Aorta (tissue), 5 donors: ENCODE data around the gene SH2D3C. TPM values are rescaled to one million over a fixed set of nuclear protein-coding genes. Genes with fewer than 3 reads are reported as not detected.

Experiments
- ATAC-seq: fragments of 200-7000 bp; cut with Tn5 transposase; one replicate; pipeline ENCODE4 v1.9.1; 2022; ENCODE audit warnings: moderate library complexity; ENCODE audit not compliant: low FRiP score
- DNase-seq, 2 donors: peaks; one replicate each; pipeline ENCODE4 v3.0.0-alpha.2; 2020
- H3K27ac ChIP-seq, 2 donors: one replicate each; pipeline ENCODE4 v1.5.1; 2013; ENCODE audit warnings: low read length in 2 of 2, mild to moderate bottlenecking in 2 of 2, moderate library complexity in 2 of 2, control low read depth in 1 of 2, inconsistent platforms in 1 of 2, low read depth in 1 of 2
- H3K27me3 ChIP-seq, 2 donors: one replicate each; pipeline ENCODE4 v1.6.1; 2013; ENCODE audit warnings: control low read depth in 1 of 2, low read length in 1 of 2, mild to moderate bottlenecking in 1 of 2, moderate library complexity in 1 of 2; ENCODE audit not compliant: insufficient read depth in 2 of 2, control insufficient read depth in 1 of 2
- H3K36me3 ChIP-seq, 2 donors: one replicate each; pipeline ENCODE4 v1.6.1; 2013; ENCODE audit warnings: control low read depth in 1 of 2, low read length in 1 of 2, mild to moderate bottlenecking in 1 of 2; ENCODE audit not compliant: insufficient read depth in 2 of 2, control insufficient read depth in 1 of 2
- H3K4me1 ChIP-seq, 2 donors: one replicate each; pipeline ENCODE4 v1.6.1; 2013; ENCODE audit warnings: low read length in 2 of 2, control low read depth in 1 of 2, mild to moderate bottlenecking in 1 of 2, moderate library complexity in 1 of 2; ENCODE audit not compliant: insufficient read depth in 2 of 2, control insufficient read depth in 1 of 2
- H3K4me3 ChIP-seq, 2 donors: one replicate each; pipeline ENCODE4 v1.5.1; 2013; ENCODE audit warnings: low read length in 2 of 2, control low read depth in 1 of 2, mild to moderate bottlenecking in 1 of 2
- H3K9me3 ChIP-seq: one replicate; pipeline ENCODE4 v1.6.1; 2013; ENCODE audit warnings: mild to moderate bottlenecking, low read length; ENCODE audit not compliant: control insufficient read depth
- WGBS, 2 donors: extraction: QIAGEN DNeasy Blood & Tissue Kit; methylation state at CpG; one replicate each; pipeline ENCODE4 v1.1.7; 2013; 5-methylcytosine and 5-hydroxymethylcytosine counted together
- intact Hi-C, 2 donors: fragments of 100-400 bp; cut with DNase I; formaldehyde crosslinking; loops; one replicate each; pipeline versions ENCODE4 v1.14.2 to v1.15.0; 2022
- polyA plus RNA-seq, 2 donors: library from polyadenylated mRNA; stranded (reverse); fragments of 200-250 nt; gene quantifications; one replicate each; pipeline ENCODE4 v1.2.3, GENCODE V29; 2013
- total RNA-seq, 2 donors: library from RNA; stranded (reverse); fragmentation: NEBNext Ultra II Directional; extraction: Animal tissue kit (Norgen Biotek cat#: 25700); gene quantifications; one replicate each; pipeline ENCODE4 v1.2.1, GENCODE V29; 2021
- donor health status: healthy with polysubstance abuse.
- donor health status: Bipolar disorder and iron deficiency.
- donor health status: DM: no; HTN: no; CAD: no.
- donor health status: DM: no; HTN: no; CAD: no.
- donor health status: DM: yes; HTN: yes; CAD: no.

SH2D3C gene
- total and polyA plus RNA-seq, 4 donors, result 0.13 to 34.8 (median 10.8) TPM

- H3K4me1 ChIP-seq, result no peaks in the 10 kb centered on the region
- H3K4me3 ChIP-seq, result no peak overlapping the region
- no peaks in the 10 kb centered on the region for H3K9me3 ChIP-seq
- ATAC-seq, result no peak
- no peak overlapping the region for H3K27ac ChIP-seq
- intact Hi-C loops, result no loop called here
- H3K36me3 ChIP-seq, result no peaks in the 10 kb centered on the region
- H3K27me3 ChIP-seq, result no peaks in the 10 kb centered on the region
- 67 to 70% methylated on average over 33 of the region's 33 CpGs for WGBS, 2 donors
- DNase-seq, result no peak
Observed at GRCh38 chr9:127742435-127743088, 35.9 kb downstream of the SH2D3C start.

- H3K4me3 ChIP-seq, result no peak overlapping the region
- H3K27ac ChIP-seq, result no peak overlapping the region
- ATAC-seq (no peak), DNase-seq (no peak)
- H3K27me3 ChIP-seq, result no peaks in the 10 kb centered on the region
- WGBS, 2 donors, result 77 to 79% methylated on average over 38 of the region's 38 CpGs
- H3K9me3 ChIP-seq, result no peaks in the 10 kb centered on the region
- no peaks in the 10 kb centered on the region for H3K36me3 ChIP-seq
- intact Hi-C loops, result no loop called here
- no peaks in the 10 kb centered on the region for H3K4me1 ChIP-seq
Observed at GRCh38 chr9:127741831-127742434, 36.5 kb downstream of the SH2D3C start.

GRCh38 chr9:127739614-127740330, 38.7 kb downstream of the SH2D3C start:
- DNase-seq (peak in 1 of 2 donors; percentile 78), ATAC-seq (no peak)
- intact Hi-C loops, result loop anchor here in 1 of 2 donors (5.0 to 10.0 kb wide), 3 partner anchors 128 to 235 kb away; no protein-coding TSS in a partner anchor
- no peaks in the 10 kb centered on the region for H3K27me3 ChIP-seq
- no peaks in the 10 kb centered on the region for H3K36me3 ChIP-seq
- no peaks in the 10 kb centered on the region for H3K9me3 ChIP-seq
- WGBS, 2 donors, result 87 to 91% methylated on average over 19 of the region's 19 CpGs
- no peak overlapping the region for H3K4me3 ChIP-seq
- no peaks in the 10 kb centered on the region for H3K4me1 ChIP-seq
- H3K27ac ChIP-seq, result no peak overlapping the region

GRCh38 chr9:127738666-127739065, 39.8 kb downstream of the SH2D3C start:
- DNase-seq, result no peak
- intact Hi-C loops, result loop anchor here in 1 of 2 donors (5.0 to 10.0 kb wide), 3 partner anchors 129 to 234 kb away; no protein-coding TSS in a partner anchor
- no peaks in the 10 kb centered on the region for H3K27me3 ChIP-seq
- no peaks in the 10 kb centered on the region for H3K4me1 ChIP-seq
- 89 to 90% methylated on average over 13 of the region's 13 CpGs for whole genome bisulfite sequencing, 2 donors
- H3K27ac ChIP-seq, result no peak overlapping the region
- no peaks in the 10 kb centered on the region for H3K36me3 ChIP-seq
- no peak for ATAC-seq
- H3K9me3 ChIP-seq, result no peaks in the 10 kb centered on the region
- no peak overlapping the region for H3K4me3 ChIP-seq

- no peaks in the 10 kb centered on the region for H3K27me3 ChIP-seq
- ATAC-seq (no peak), DNase-seq (no peak)
- intact Hi-C loops, result loop anchor here (1.0 to 10.0 kb wide), 9 partner anchors 49 to 231 kb away; no protein-coding TSS in a partner anchor
- H3K9me3 ChIP-seq, result no peaks in the 10 kb centered on the region
- H3K36me3 ChIP-seq, result no peaks in the 10 kb centered on the region
- no peak overlapping the region for H3K4me3 ChIP-seq
- H3K4me1 ChIP-seq, result no peaks in the 10 kb centered on the region
- H3K27ac ChIP-seq, result no peak overlapping the region
- WGBS, 2 donors, result 25 to 27% methylated on average over 15 of the region's 15 CpGs
Observed at GRCh38 chr9:127735530-127736185, 42.8 kb downstream of the SH2D3C start.

GRCh38 chr9:127734747-127735529, 43.5 kb downstream of the SH2D3C start, which contains the start of gene TOR2A:
Gene TOR2A (minus strand): TSS chr9:127735294. CDS start chr9:127735270, 24 bp downstream.
- peak within 1 kb of the TSS; percentile 25 to 53 for H3K27ac ChIP-seq
- DNase-seq (peak; percentile 99 to 100), ATAC-seq (peak; percentile 96)
- no peaks in the 10 kb centered on the region for H3K4me1 ChIP-seq
- H3K36me3 ChIP-seq, result no peaks in the 10 kb centered on the region
- H3K27me3 ChIP-seq, result no peaks in the 10 kb centered on the region
- WGBS, 2 donors, result 0% methylated on average over 54 to 76 of the region's 76 CpGs
- no peaks in the 10 kb centered on the region for H3K9me3 ChIP-seq
- H3K4me3 ChIP-seq, result peak within 1 kb of the TSS; percentile 49 to 53
- intact Hi-C loops, result loop anchor here (1.0 to 10.0 kb wide), 9 partner anchors 50 to 230 kb away; no protein-coding TSS in a partner anchor

GRCh38 chr9:127734247-127734746, 44.2 kb downstream of the SH2D3C start:
- WGBS, 2 donors, result 29 to 34% methylated on average over 22 of the region's 22 CpGs
- no peak for DNase-seq
- no peak for ATAC-seq
- Histone ChIP-seq H3K27ac (peak overlapping the region in 1 of 2 donors; percentile 14), H3K9me3 (no peaks in the 10 kb centered on the region), H3K4me1 (no peaks in the 10 kb centered on the region), H3K36me3 (no peaks in the 10 kb centered on the region), H3K27me3 (no peaks in the 10 kb centered on the region), H3K4me3 (no peak overlapping the region)
- intact Hi-C loops, result loop anchor here (1.0 to 10.0 kb wide), 4 partner anchors 141 to 229 kb away; no protein-coding TSS in a partner anchor
